GM12875 (cell line): ENCODE results near the gene AP3B1.

Source experiments
- H3K4me3 ChIP-seq: one replicate; pipeline ENCODE4 v1.5.1; 2011; ENCODE audit warnings: low read depth, low read length, control low read depth
- CTCF ChIP-seq: IDR thresholded peaks from 2 replicates; pipeline ENCODE4 v1.5.1; 2011; ENCODE audit warnings: low read depth, mild to moderate bottlenecking, control low read depth, inconsistent platforms, low read length, moderate library complexity, borderline replicate concordance; ENCODE audit not compliant: insufficient read depth

The AP3B1 gene

GRCh38 chr5:78112931-78113330, 181.6 kb downstream of the AP3B1 start:
- no peak for TF ChIP-seq CTCF

GRCh38 chr5:78109891-78110324, 184.6 kb downstream of the AP3B1 start:
- TF ChIP-seq CTCF, result no peak

More at GRCh38 chr5:78112931-78113330, 181.6 kb downstream of the AP3B1 start:
- no peak overlapping the region for H3K4me3 ChIP-seq

GRCh38 chr5:78108564-78108963, 185.9 kb downstream of the AP3B1 start:
- no peak overlapping the region for H3K4me3 ChIP-seq
- TF ChIP-seq CTCF, result no peak

More at GRCh38 chr5:78109891-78110324, 184.6 kb downstream of the AP3B1 start:
- no peak overlapping the region for H3K4me3 ChIP-seq

DNA sequence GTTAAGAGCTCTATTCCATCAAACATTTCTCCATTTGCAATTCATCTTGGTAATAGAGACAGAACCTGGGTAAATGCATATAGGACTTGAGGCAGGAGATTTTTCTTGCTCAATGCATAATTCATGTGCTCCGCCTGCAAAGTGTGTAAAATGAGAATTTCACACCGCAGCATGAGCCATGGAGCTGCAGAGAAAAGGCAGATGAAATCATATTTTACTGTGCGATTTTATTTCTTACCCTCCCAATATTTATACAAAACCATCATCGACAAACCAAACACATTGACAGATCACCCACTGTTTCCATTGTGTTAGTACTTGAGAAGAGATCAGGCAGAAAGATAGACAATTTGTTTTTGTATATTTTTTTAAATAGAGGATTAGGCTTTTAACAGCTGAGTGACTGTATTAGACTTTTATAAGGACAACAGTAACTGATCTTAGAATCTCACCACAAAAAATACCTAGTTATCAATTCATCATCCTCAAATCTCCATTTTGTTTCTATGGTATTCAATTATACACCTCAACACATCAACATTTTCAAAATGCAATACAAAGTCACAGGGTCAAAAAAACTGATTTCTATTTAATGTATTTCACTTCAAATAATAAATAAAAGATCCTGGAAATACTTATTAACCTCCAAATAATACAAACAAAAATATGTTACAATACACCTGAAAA, 191.1 kb downstream of the AP3B1 start:
- no peak for TF ChIP-seq CTCF
- no peak overlapping the region for H3K4me3 ChIP-seq

DNA sequence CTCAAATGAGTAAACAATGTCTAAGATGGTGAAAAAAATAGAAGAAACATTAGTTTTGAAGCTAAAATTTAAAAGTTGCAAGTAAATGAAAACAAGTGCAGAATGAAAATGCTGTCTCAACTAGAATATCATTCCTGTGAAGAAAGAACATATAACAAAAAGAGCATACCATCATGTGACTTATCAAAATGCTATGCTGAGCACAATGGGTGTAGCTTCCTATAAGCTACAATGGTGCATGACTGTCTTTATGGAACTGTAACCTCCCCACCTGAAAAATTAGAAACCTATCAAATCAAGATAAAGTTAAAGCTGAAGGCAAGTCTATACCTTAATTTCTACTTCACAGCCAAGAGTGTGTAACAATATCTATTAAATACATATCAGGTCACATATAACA, 192.0 kb downstream of the AP3B1 start:
- no peak overlapping the region for H3K4me3 ChIP-seq
- no peak for TF ChIP-seq CTCF

DNA sequence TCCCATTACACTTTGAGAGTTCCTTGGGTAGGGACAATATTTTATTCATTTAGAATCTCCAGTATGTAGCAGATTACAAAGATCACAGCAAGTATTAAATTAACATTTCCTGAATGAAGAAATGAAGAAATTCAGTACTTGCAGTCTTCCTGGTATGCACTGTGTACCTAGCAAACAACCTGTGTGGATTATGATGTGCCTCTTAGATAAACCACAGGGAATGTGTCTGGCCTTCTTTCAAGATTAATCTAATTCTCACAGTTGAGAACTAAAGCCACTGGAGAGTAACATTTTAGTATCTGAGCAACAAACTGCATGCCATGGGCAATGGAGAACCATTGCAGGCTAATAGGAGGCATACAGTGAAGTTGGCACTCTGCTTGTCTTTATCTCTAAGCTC, 199.4 kb downstream of the AP3B1 start:
- no peak overlapping the region for H3K4me3 ChIP-seq
- no peak for TF ChIP-seq CTCF

GRCh38 chr5:78090002-78090401, 204.5 kb downstream of the AP3B1 start:
- no peak overlapping the region for H3K4me3 ChIP-seq
- TF ChIP-seq CTCF, result no peak
